PC-9 (cell line): ENCODE results near the gene C7orf57. TPM values are rescaled to one million over a fixed set of nuclear protein-coding genes. Genes with fewer than 3 reads are reported as not detected.

Experiments
- BruUV-seq: library from RNA; stranded (reverse); fragments of 400-500 nt; replicated peaks from 2 replicates; lab custom pipeline; 2021; lab: Mats Ljungman, UMichigan
- CTCF ChIA-PET: fragments of 300-600 bp; sonication (Branson Sonifier 250); formaldehyde crosslinking; loops from one replicate; lab custom pipeline; 2022; ENCODE audit warnings: antibody characterized with exemption; lab: Charles Lee
- POLR2A ChIA-PET: fragments of 300-600 bp; sonication (Branson Sonifier 250); formaldehyde crosslinking; loops from one replicate; lab custom pipeline; 2022; ENCODE audit warnings: antibody characterized with exemption; ENCODE audit not compliant: unreplicated experiment; lab: Charles Lee
- DNase-seq, 2 experiments: peaks; one replicate each; pipeline versions ENCODE4 v3.0.0 to v3.0.0-alpha.2; 2015 to 2022; ENCODE audit warnings: mixed read lengths in 1 of 2
- H2AFZ ChIP-seq: fragments of 200-600 bp; sonication (generic); 2 replicates; pipeline ENCODE4 v1.8.1; 2017; ENCODE audit warnings: antibody characterized with exemption
- H3F3A ChIP-seq: fragments of 200-600 bp; sonication (generic); 2 replicates; pipeline ENCODE4 v1.8.1; 2017; ENCODE audit warnings: antibody characterized with exemption, mild to moderate bottlenecking, low read depth; ENCODE audit not compliant: insufficient read depth
- H3K27ac ChIP-seq: fragments of 200-600 bp; sonication (generic); 2 replicates; pipeline ENCODE4 v1.6.1; 2016; ENCODE audit warnings: mixed run types
- H3K27me3 ChIP-seq: fragments of 200-600 bp; sonication (generic); 2 replicates; pipeline ENCODE4 v1.6.1; 2016; ENCODE audit warnings: low read depth, mixed run types; ENCODE audit not compliant: insufficient read depth
- H3K36me3 ChIP-seq: fragments of 200-600 bp; sonication (generic); 2 replicates; pipeline ENCODE4 v1.6.1; 2016; ENCODE audit warnings: low read depth, mixed run types
- H3K4me1 ChIP-seq: fragments of 200-600 bp; sonication (generic); replicated peaks from 2 replicates; pipeline ENCODE4 v1.6.1; 2016; ENCODE audit warnings: mixed run types; ENCODE audit not compliant: insufficient read depth
- H3K4me2 ChIP-seq: fragments of 200-600 bp; sonication (generic); 2 replicates; pipeline ENCODE4 v1.6.1; 2017; ENCODE audit warnings: mixed run types
- H3K4me3 ChIP-seq: fragments of 200-600 bp; sonication (generic); 2 replicates; pipeline ENCODE4 v1.6.1; 2016; ENCODE audit warnings: mixed run types
- H3K79me2 ChIP-seq: fragments of 200-600 bp; sonication (generic); 2 replicates; pipeline ENCODE4 v1.6.1; 2017; ENCODE audit warnings: low read depth, mixed run types
- H3K9me2 ChIP-seq: fragments of 200-600 bp; sonication (generic); 2 replicates; pipeline ENCODE4 v1.8.1; 2017; ENCODE audit warnings: mild to moderate bottlenecking; ENCODE audit not compliant: insufficient read depth
- H3K9me3 ChIP-seq: fragments of 200-600 bp; sonication (generic); 2 replicates; pipeline ENCODE4 v1.8.1; 2016; ENCODE audit warnings: low read depth; ENCODE audit not compliant: insufficient read depth
- H4K20me1 ChIP-seq: fragments of 200-600 bp; sonication (generic); 2 replicates; pipeline ENCODE4 v1.8.1; 2017; ENCODE audit not compliant: insufficient read depth
- CTCF ChIP-seq: fragments of 200-600 bp; sonication (generic); conservative IDR thresholded peaks from 2 replicates; pipeline ENCODE4 v1.6.1; 2017; ENCODE audit warnings: mixed run types, antibody characterized with exemption, mild to moderate bottlenecking, moderate library complexity
- EZH2 ChIP-seq: fragments of 200-600 bp; sonication (generic); IDR thresholded peaks from 2 replicates; pipeline ENCODE4 v1.8.0; 2017; ENCODE audit warnings: antibody characterized with exemption, low read depth
- intact Hi-C: fragments of 100-400 bp; cut with micrococcal nuclease; formaldehyde crosslinking; loops from one replicate; pipeline ENCODE4 v1.10.0; 2022; ENCODE audit not compliant: unreplicated experiment
- total RNA-seq: library from RNA; stranded (reverse); gene quantifications from 2 replicates; pipeline ENCODE4 v1.2.3, GENCODE V29; 2021

Gene C7orf57
- total RNA-seq, 1 experiment from 2014 or later: 2.5 TPM

- Histone ChIP-seq H3K4me2 (peak overlapping the region; percentile 95), H3K27ac (peak overlapping the region; percentile 98), H4K20me1 (peaks cover 7% of the 10 kb centered on the region; the same call in 1 of the 2 replicates), H3K9me3 (no peaks in the 10 kb centered on the region), H3K79me2 (peaks cover 29% of the 10 kb centered on the region), H3F3A (peaks cover 85% of the 10 kb centered on the region), H3K4me3 (peak overlapping the region; percentile 22; the same call in 1 of the 2 replicates), H3K27me3 (no peaks in the 10 kb centered on the region), H3K4me1 (peaks cover 76% of the 10 kb centered on the region), H2AFZ (no peak overlapping the region), H3K9me2 (no peaks in the 10 kb centered on the region), H3K36me3 (peaks cover 17% of the 10 kb centered on the region)
- intact Hi-C loops: loop anchor here (5.0 to 10.0 kb wide), 3 partner anchors 55 to 613 kb away; no protein-coding TSS in a partner anchor
- peak; percentile 28 to 32 for DNase-seq
- no TSS peak for BruUV-seq
- POLR2A ChIA-PET: no interaction called here
- CTCF ChIA-PET: interaction anchor here (0.6 to 0.7 kb wide), 2 partner anchors 22 to 1510 kb away, joined by 4 read pairs; no protein-coding TSS in a partner anchor
- TF ChIP-seq EZH2 (no peak), CTCF (no peak)
These were observed 52.0 kb downstream of the C7orf57 start for GRCh38 chr7:48087349-48087748.

GRCh38 chr7:48088559-48089045 is 53.3 kb downstream of the C7orf57 start:
- Histone ChIP-seq H3K9me2 (no peaks in the 10 kb centered on the region), H4K20me1 (peaks cover 7% of the 10 kb centered on the region; the same call in 1 of the 2 replicates), H2AFZ (peak overlapping the region; percentile 62), H3K4me2 (peak overlapping the region; percentile 95), H3K27me3 (no peaks in the 10 kb centered on the region), H3F3A (peaks cover 85% of the 10 kb centered on the region), H3K36me3 (peaks cover 28% of the 10 kb centered on the region), H3K9me3 (no peaks in the 10 kb centered on the region), H3K27ac (peak overlapping the region; percentile 98), H3K4me1 (peaks cover 76% of the 10 kb centered on the region), H3K4me3 (peak overlapping the region; percentile 73), H3K79me2 (peaks cover 41% of the 10 kb centered on the region)
- ChIA-PET POLR2A (interaction anchor here (0.5 to 0.7 kb wide), 2 partner anchors 13 to 303 kb away, joined by 4 to 8 read pairs; no protein-coding TSS in a partner anchor), CTCF (no interaction called here)
- no TSS peak for BruUV-seq
- TF ChIP-seq CTCF: no peak
- TF ChIP-seq EZH2: no peak
- intact Hi-C loops: loop anchor here (1.0 to 10.0 kb wide), 5 partner anchors 22 to 614 kb away; partner anchors contain the start of gene C7orf57
- DNase-seq: peak; percentile 93

- Histone ChIP-seq H2AFZ (peak within 1 kb of the TSS; percentile 68), H3K9me2 (no peaks in the 10 kb centered on the region), H3K36me3 (peaks cover 32% of the 10 kb centered on the region), H3K9me3 (no peaks in the 10 kb centered on the region), H4K20me1 (peaks cover 7% of the 10 kb centered on the region; the same call in 1 of the 2 replicates), H3K79me2 (peaks cover 49% of the 10 kb centered on the region), H3K4me2 (peak within 1 kb of the TSS; percentile 95), H3K27me3 (no peaks in the 10 kb centered on the region), H3F3A (peaks cover 85% of the 10 kb centered on the region), H3K4me1 (peaks cover 76% of the 10 kb centered on the region), H3K4me3 (peak within 1 kb of the TSS; percentile 73), H3K27ac (peak within 1 kb of the TSS; percentile 98)
- no peak for TF ChIP-seq EZH2
- no peak for TF ChIP-seq CTCF
- intact Hi-C loops: loop anchor here (1.0 to 10.0 kb wide), 6 partner anchors 53 to 615 kb away; partner anchors contain the start of genes C7orf57 and HUS1
- ChIA-PET POLR2A (interaction anchor here (0.6 to 0.7 kb wide), 3 partner anchors 14 to 716 kb away, joined by 3 to 4 read pairs (median 4); no protein-coding TSS in a partner anchor), CTCF (interaction anchor here (0.7 kb wide), 1 partner anchor 25 kb away, joined by 4 read pairs; no protein-coding TSS in a partner anchor)
- peak; percentile 68 to 96 for DNase-seq
- BruUV-seq: no TSS peak
These were observed 54.0 kb downstream of the C7orf57 start, which contains the start of gene UPP1 for GRCh38 chr7:48089046-48090003. TSS of gene UPP1 (plus strand) at chr7:48089265. CDS start at chr7:48094784, 5,519 bp downstream.
